GM12865 (cell line): ENCODE data around the gene ATAT1.

Source experiments
- DNase-seq: peaks from one replicate; pipeline ENCODE4 v3.0.0; 2010; ENCODE audit warnings: low read depth
- H3K4me3 ChIP-seq: 2 replicates; pipeline ENCODE4 v1.5.1; 2011; ENCODE audit warnings: mild to moderate bottlenecking, low read depth, low read length, control low read depth
- CTCF ChIP-seq: IDR thresholded peaks from 2 replicates; pipeline ENCODE4 v1.5.1; 2011; ENCODE audit warnings: low read length, control low read depth, low read depth, inconsistent platforms; ENCODE audit not compliant: insufficient read depth; ENCODE audit errors: missing control alignments

ATAT1 gene

GRCh38 chr6:30616811-30617564, 9.7 kb upstream of the ATAT1 start, which contains the start of gene PPP1R10:
Gene PPP1R10 (minus strand): TSS chr6:30617243. CDS start chr6:30609944, 7,299 bp downstream.
- no peak for TF ChIP-seq CTCF
- peak within 1 kb of the TSS; percentile 86 for H3K4me3 ChIP-seq
- peak; percentile 100 for DNase-seq

GRCh38 chr6:30617565-30618269, 9.0 kb upstream of the ATAT1 start, which contains the start of gene MRPS18B:
Gene MRPS18B (plus strand): TSS chr6:30617840. CDS start chr6:30617866, 26 bp downstream.
- H3K4me3 ChIP-seq: peak within 1 kb of the TSS; percentile 86
- no peak for TF ChIP-seq CTCF
- peak; percentile 99 for DNase-seq

GRCh38 chr6:30618270-30618797, 8.3 kb upstream of the ATAT1 start:
- H3K4me3 ChIP-seq: peak overlapping the region; percentile 83
- no peak for TF ChIP-seq CTCF
- peak; percentile 35 for DNase-seq

GRCh38 chr6:30619561-30619960, 7.1 kb upstream of the ATAT1 start:
- no peak for DNase-seq
- H3K4me3 ChIP-seq: no peak overlapping the region
- no peak for TF ChIP-seq CTCF

GRCh38 chr6:30625511-30625910, 1.2 kb upstream of the ATAT1 start:
- no peak for TF ChIP-seq CTCF
- no peak for DNase-seq
- no peak overlapping the region for H3K4me3 ChIP-seq

GRCh38 chr6:30635834-30636233, 9.2 kb downstream of the ATAT1 start:
- H3K4me3 ChIP-seq: no peak overlapping the region
- no peak for DNase-seq
- TF ChIP-seq CTCF: no peak
